GM19193 (cell line): ENCODE data around the gene LDB3.

Experiments used
- POLR2A ChIP-seq: IDR thresholded peaks from 4 replicates; pipeline ENCODE4 v1.6.1; 2011; ENCODE audit not compliant: insufficient read depth, insufficient read length; ENCODE audit errors: extremely low read depth

Gene LDB3

GRCh38 chr10:86759073-86759672, 90.9 kb downstream of the LDB3 start:
- TF ChIP-seq POLR2A: no peak

- TF ChIP-seq POLR2A: no peak
Observed at GRCh38 chr10:86763404-86763803, 95.1 kb downstream of the LDB3 start.

GRCh38 chr10:86765548-86765947, 97.2 kb downstream of the LDB3 start:
- no peak for TF ChIP-seq POLR2A

GRCh38 chr10:86768412-86769062, 100.2 kb downstream of the LDB3 start:
- TF ChIP-seq POLR2A: no peak

GRCh38 chr10:86769991-86770390, 101.7 kb downstream of the LDB3 start:
- no peak for TF ChIP-seq POLR2A

GRCh38 chr10:86770412-86770960, 102.2 kb downstream of the LDB3 start:
- TF ChIP-seq POLR2A: no peak

- no peak for TF ChIP-seq POLR2A
Observed at GRCh38 chr10:86773498-86773897, 105.2 kb downstream of the LDB3 start.

- TF ChIP-seq POLR2A: no peak
Observed at GRCh38 chr10:86775056-86775869, 107.0 kb downstream of the LDB3 start.

- no peak for TF ChIP-seq POLR2A
Observed at GRCh38 chr10:86775870-86776180, 107.5 kb downstream of the LDB3 start.

GRCh38 chr10:86779220-86780017, 111.1 kb downstream of the LDB3 start:
- no peak for TF ChIP-seq POLR2A

- no peak for TF ChIP-seq POLR2A
Observed at GRCh38 chr10:86782701-86783418, 114.5 kb downstream of the LDB3 start.

- no peak for TF ChIP-seq POLR2A
Observed at GRCh38 chr10:86785037-86785436, 116.7 kb downstream of the LDB3 start.
